22Rv1 (cell line): Measurements from ENCODE around the gene SPSB3.

ENCODE experiments used
- H3K27ac ChIP-seq: fragments of 450-650 bp; 2 replicates; pipeline ENCODE4 v1.5.1; 2017
- CTCF ChIP-seq: fragments of 450-650 bp; IDR thresholded peaks from 2 replicates; pipeline ENCODE4 v1.5.1; 2017; ENCODE audit warnings: mild to moderate bottlenecking
- ZFX ChIP-seq: fragments of 450-650 bp; IDR thresholded peaks from 2 replicates; pipeline ENCODE4 v1.6.1; 2017; ENCODE audit warnings: antibody characterized with exemption, borderline replicate concordance

The SPSB3 gene

GRCh38 chr16:1791943-1792812, 9.8 kb upstream of the SPSB3 start:
- TF ChIP-seq ZFX = no peak
- no peak for TF ChIP-seq CTCF
- no peak overlapping the region for H3K27ac ChIP-seq

GRCh38 chr16:1791256-1791942, 9.0 kb upstream of the SPSB3 start:
- no peak overlapping the region for H3K27ac ChIP-seq
- TF ChIP-seq ZFX (no peak), CTCF (no peak)

- TF ChIP-seq CTCF (no peak), ZFX (no peak)
- H3K27ac ChIP-seq = no peak overlapping the region
These were observed 8.4 kb upstream of the SPSB3 start for GRCh38 chr16:1790611-1791255.

GRCh38 chr16:1790261-1790610, 7.9 kb upstream of the SPSB3 start:
- no peak for TF ChIP-seq CTCF
- TF ChIP-seq ZFX = no peak
- H3K27ac ChIP-seq = no peak overlapping the region

GRCh38 chr16:1789643-1790045, 7.3 kb upstream of the SPSB3 start:
- no peak overlapping the region for H3K27ac ChIP-seq
- TF ChIP-seq ZFX (no peak), CTCF (no peak)

GRCh38 chr16:1788708-1789100, 6.3 kb upstream of the SPSB3 start:
- TF ChIP-seq CTCF (no peak), ZFX (no peak)
- no peak overlapping the region for H3K27ac ChIP-seq

- H3K27ac ChIP-seq = no peak overlapping the region
- TF ChIP-seq CTCF = no peak
- TF ChIP-seq ZFX = no peak
These were observed 5.8 kb upstream of the SPSB3 start for GRCh38 chr16:1788095-1788707.
